ENCODE measurements around the gene ULK4.

DNA sequence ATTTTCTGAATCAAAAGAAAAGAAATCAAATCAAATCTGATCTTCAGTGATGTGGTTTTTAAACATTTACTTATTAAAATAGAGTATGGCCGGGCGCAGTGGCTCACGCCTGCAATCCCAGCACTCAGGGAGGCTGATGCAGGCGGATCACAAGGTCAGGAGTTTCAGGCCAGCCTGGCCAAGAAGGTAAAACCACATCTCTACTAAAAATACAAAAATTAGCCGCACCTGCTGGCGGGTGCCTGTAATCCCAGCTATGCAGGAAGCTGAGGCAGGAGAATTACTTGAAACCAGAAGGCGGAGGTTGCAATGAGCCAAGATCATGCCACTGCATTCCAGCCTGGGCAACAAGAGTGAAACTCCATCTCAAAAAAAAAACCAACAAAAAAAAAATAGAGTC lies 169.1 kb downstream of the ULK4 start:
- TF ChIP-seq, protein P1, sequence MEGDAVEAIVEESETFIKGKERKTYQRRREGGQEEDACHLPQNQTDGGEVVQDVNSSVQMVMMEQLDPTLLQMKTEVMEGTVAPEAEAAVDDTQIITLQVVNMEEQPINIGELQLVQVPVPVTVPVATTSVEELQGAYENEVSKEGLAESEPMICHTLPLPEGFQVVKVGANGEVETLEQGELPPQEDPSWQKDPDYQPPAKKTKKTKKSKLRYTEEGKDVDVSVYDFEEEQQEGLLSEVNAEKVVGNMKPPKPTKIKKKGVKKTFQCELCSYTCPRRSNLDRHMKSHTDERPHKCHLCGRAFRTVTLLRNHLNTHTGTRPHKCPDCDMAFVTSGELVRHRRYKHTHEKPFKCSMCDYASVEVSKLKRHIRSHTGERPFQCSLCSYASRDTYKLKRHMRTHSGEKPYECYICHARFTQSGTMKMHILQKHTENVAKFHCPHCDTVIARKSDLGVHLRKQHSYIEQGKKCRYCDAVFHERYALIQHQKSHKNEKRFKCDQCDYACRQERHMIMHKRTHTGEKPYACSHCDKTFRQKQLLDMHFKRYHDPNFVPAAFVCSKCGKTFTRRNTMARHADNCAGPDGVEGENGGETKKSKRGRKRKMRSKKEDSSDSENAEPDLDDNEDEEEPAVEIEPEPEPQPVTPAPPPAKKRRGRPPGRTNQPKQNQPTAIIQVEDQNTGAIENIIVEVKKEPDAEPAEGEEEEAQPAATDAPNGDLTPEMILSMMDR (conservative IDR thresholded peaks at IDR 0.05): no peak
- TF ChIP-seq ZFX (IDR thresholded peaks at IDR 0.05): no peak

Measured in C4-2B (cell line).